Naive B cell (primary cell): ENCODE results near the gene FGF12. TPM values are rescaled to one million over a fixed set of nuclear protein-coding genes. Genes with fewer than 3 reads are reported as not detected.

ENCODE experiments used
- ATAC-seq, 2 donors: fragments of 150-1000 bp; cut with Tn5 transposase; 2 replicates each; pipeline ENCODE4 v1.10.0; 2021; ENCODE audit warnings: low read depth in 2 of 2, mild to moderate bottlenecking in 2 of 2, moderate library complexity in 2 of 2
- DNase-seq: peaks from one replicate; pipeline ENCODE4 v3.0.0; 2022
- H3K27ac Mint-ChIP-seq, 6 donors: one replicate each; pipeline ENCODE4 v1.8.0; 2020 to 2022; ENCODE audit warnings: mild to moderate bottlenecking in 6 of 6, mixed read lengths in 6 of 6, moderate library complexity in 5 of 6, inconsistent platforms in 2 of 6
- H3K27me3 Mint-ChIP-seq, 3 donors: one replicate each; pipeline ENCODE4 v1.8.0; 2021 to 2022; ENCODE audit warnings: mixed read lengths in 3 of 3, mild to moderate bottlenecking in 1 of 3
- H3K36me3 Mint-ChIP-seq, 2 donors: one replicate each; pipeline ENCODE4 v1.8.0; 2020 to 2022; ENCODE audit warnings: mixed read lengths in 2 of 2, inconsistent platforms in 1 of 2, mild to moderate bottlenecking in 1 of 2
- H3K4me1 Mint-ChIP-seq, 3 donors: one replicate each; pipeline ENCODE4 v1.8.0; 2020 to 2022; ENCODE audit warnings: mixed read lengths in 3 of 3, inconsistent platforms in 1 of 3, mild to moderate bottlenecking in 1 of 3, moderate library complexity in 1 of 3
- H3K4me3 Mint-ChIP-seq, 8 donors: one replicate each; pipeline ENCODE4 v1.8.0; 2020 to 2022; ENCODE audit warnings: mild to moderate bottlenecking in 8 of 8, mixed read lengths in 8 of 8, moderate library complexity in 8 of 8, inconsistent platforms in 2 of 8
- H3K9me3 Mint-ChIP-seq, 7 donors: one replicate each; pipeline ENCODE4 v1.8.0; 2020 to 2022; ENCODE audit warnings: mixed read lengths in 7 of 7, mild to moderate bottlenecking in 5 of 7, inconsistent platforms in 2 of 7, moderate library complexity in 1 of 7
- polyA plus RNA-seq, 6 donors: library from polyadenylated mRNA; unstranded; fragments of 300-500 nt; fragmentation: Illumina TruSeq; gene quantifications; one replicate each; pipeline ENCODE4 v1.2.3, GENCODE V29; 2021; ENCODE audit warnings: low read depth in 6 of 6

Gene FGF12
- polyA plus RNA-seq, 6 donors from 2014 or later, result not detected

- H3K36me3 Mint-ChIP-seq, result no peaks in the 10 kb centered on the region
- peaks cover 0 to 2% (median 0%) of the 10 kb centered on the region in 7 donors for H3K9me3 Mint-ChIP-seq
- DNase-seq (no peak), ATAC-seq (no peak)
- H3K4me3 Mint-ChIP-seq, result no peak overlapping the region
- no peaks in the 10 kb centered on the region for H3K4me1 Mint-ChIP-seq
- H3K27ac Mint-ChIP-seq, result no peak overlapping the region
- peaks cover 8 to 30% (median 11%) of the 10 kb centered on the region in 3 donors for H3K27me3 Mint-ChIP-seq
Measured at GRCh38 chr3:192433704-192434103, 293.6 kb downstream of the FGF12 start.

DNA sequence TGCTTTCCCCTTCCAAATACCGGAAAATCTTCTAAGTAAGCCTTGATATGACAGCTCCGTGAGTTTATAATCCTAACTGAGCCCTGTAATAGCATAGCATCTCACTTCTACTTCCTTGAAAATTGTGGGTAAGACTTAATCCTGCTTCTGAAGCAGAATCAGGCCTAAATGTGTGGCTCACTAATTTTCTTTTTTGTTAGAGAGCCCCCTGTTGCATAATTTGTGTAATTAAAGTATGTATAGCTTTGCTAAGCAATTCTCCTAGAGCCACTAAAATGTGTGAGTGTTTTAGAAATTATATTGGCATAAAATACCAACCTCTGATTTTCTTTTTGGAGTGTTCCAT lies 304.4 kb downstream of the FGF12 start:
- DNase-seq, result no peak
- no peak overlapping the region for H3K4me3 Mint-ChIP-seq
- no peak overlapping the region for H3K27ac Mint-ChIP-seq
- peaks cover 13 to 23% (median 17%) of the 10 kb centered on the region in 3 donors for H3K27me3 Mint-ChIP-seq
- ATAC-seq, result no peak
- H3K9me3 Mint-ChIP-seq, result peaks cover 0 to 8% (median 0%) of the 10 kb centered on the region in 7 donors
- H3K4me1 Mint-ChIP-seq, result no peaks in the 10 kb centered on the region
- no peaks in the 10 kb centered on the region for H3K36me3 Mint-ChIP-seq

DNA sequence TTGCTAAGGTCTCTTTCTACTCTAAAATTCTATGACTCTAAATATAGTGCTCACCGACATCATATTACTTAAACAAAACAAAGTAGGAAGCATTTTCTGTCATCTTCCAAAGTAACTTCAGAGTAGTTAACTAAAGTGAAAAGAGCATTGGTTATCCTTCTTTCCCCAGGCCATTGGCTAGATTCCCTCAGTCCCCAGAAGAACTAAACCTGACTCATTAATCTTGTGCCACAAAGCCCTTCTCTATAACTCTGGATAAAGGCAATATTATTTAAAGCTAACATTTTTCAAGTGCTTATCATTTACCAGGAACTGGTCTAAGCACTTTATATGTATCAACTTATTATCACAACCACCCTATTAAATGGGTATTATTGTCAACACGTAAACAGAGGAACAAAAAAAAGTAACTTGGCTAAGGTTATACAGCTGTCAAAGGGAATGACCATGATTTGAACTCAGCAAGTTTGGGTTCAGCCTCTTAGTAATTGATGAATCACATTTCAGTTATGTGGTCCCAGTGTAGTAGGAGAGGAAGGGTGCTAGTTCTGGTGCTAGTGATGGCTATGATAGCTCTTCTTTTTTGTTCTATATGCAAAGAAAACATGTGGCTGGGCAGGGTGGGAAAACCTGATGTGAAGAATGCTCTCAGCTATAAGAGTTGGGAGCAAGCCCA lies 304.9 kb downstream of the FGF12 start:
- no peak overlapping the region for H3K4me3 Mint-ChIP-seq
- H3K27me3 Mint-ChIP-seq, result peaks cover 8 to 23% (median 15%) of the 10 kb centered on the region in 3 donors
- peaks cover 0 to 8% (median 0%) of the 10 kb centered on the region in 7 donors for H3K9me3 Mint-ChIP-seq
- ATAC-seq, result no peak
- H3K36me3 Mint-ChIP-seq, result no peaks in the 10 kb centered on the region
- H3K4me1 Mint-ChIP-seq, result no peaks in the 10 kb centered on the region
- no peak overlapping the region for H3K27ac Mint-ChIP-seq
- no peak for DNase-seq

GRCh38 chr3:192419312-192419711 lies 308.0 kb downstream of the FGF12 start:
- DNase-seq (no peak), ATAC-seq (no peak)
- H3K27me3 Mint-ChIP-seq, result peaks cover 13 to 32% (median 26%) of the 10 kb centered on the region in 3 donors
- peaks cover 0 to 8% (median 0%) of the 10 kb centered on the region in 7 donors for H3K9me3 Mint-ChIP-seq
- H3K4me1 Mint-ChIP-seq, result no peaks in the 10 kb centered on the region
- H3K36me3 Mint-ChIP-seq, result no peaks in the 10 kb centered on the region
- no peak overlapping the region for H3K27ac Mint-ChIP-seq
- H3K4me3 Mint-ChIP-seq, result no peak overlapping the region

DNA sequence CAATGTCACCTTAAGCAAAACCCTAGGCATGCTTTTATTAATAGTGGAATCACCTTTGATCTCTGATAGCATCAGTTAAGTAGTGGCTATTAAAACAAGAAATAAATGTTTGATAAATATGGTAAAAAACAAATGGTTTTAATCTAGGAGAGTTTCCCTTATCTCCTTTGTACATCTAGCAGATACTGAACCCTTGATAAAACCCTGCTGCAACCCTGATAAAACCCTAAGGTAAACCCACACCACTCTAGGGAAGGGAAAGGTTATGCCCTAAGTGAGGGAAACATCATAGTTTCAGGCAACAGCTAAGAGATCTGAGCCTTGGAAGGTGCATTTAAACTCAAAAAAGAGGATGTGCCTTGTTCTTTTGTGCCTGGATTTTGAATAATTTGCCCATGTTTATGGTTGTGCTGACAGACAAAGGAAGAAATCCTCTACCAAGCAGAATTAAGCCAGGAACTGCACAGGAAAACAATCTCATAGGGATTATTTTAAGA lies 309.7 kb downstream of the FGF12 start:
- ATAC-seq (no peak), DNase-seq (no peak)
- Mint-ChIP-seq H3K4me1 (no peaks in the 10 kb centered on the region), H3K27ac (no peak overlapping the region), H3K36me3 (no peaks in the 10 kb centered on the region), H3K27me3 (peaks cover 22 to 33% (median 31%) of the 10 kb centered on the region in 3 donors), H3K4me3 (no peak overlapping the region), H3K9me3 (peaks cover 0 to 8% (median 0%) of the 10 kb centered on the region in 7 donors)

GRCh38 chr3:192417017-192417416 lies 310.3 kb downstream of the FGF12 start:
- H3K9me3 Mint-ChIP-seq, result peaks cover 0 to 8% (median 0%) of the 10 kb centered on the region in 7 donors
- H3K27me3 Mint-ChIP-seq, result peaks cover 27 to 37% (median 30%) of the 10 kb centered on the region in 3 donors
- H3K4me1 Mint-ChIP-seq, result no peaks in the 10 kb centered on the region
- H3K27ac Mint-ChIP-seq, result no peak overlapping the region
- ATAC-seq (no peak), DNase-seq (no peak)
- H3K36me3 Mint-ChIP-seq, result no peaks in the 10 kb centered on the region
- no peak overlapping the region for H3K4me3 Mint-ChIP-seq

GRCh38 chr3:192413461-192413860 lies 313.9 kb downstream of the FGF12 start:
- peaks cover 0 to 9% (median 3%) of the 10 kb centered on the region in 3 donors for H3K4me1 Mint-ChIP-seq
- H3K36me3 Mint-ChIP-seq, result no peaks in the 10 kb centered on the region
- ATAC-seq, result no peak
- no peak overlapping the region for H3K27ac Mint-ChIP-seq
- peaks cover 0 to 1% (median 0%) of the 10 kb centered on the region in 7 donors for H3K9me3 Mint-ChIP-seq
- peaks cover 38 to 53% (median 46%) of the 10 kb centered on the region in 3 donors for H3K27me3 Mint-ChIP-seq
- no peak overlapping the region for H3K4me3 Mint-ChIP-seq
- DNase-seq, result no peak

DNA sequence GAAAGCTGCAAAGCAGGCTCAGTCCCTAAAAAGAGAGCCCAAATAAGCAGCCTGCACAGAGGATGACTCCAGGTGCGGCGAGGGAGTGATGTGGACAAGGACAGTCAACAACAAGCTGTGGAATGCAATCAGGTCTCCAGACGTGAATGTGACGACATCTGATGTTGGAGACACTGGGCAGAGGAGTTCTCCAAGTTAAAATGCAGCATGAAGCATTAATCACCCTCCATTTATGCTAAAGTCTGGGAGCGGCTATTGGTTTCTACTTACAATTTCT lies 316.7 kb downstream of the FGF12 start:
- H3K9me3 Mint-ChIP-seq, result peaks cover 0 to 5% (median 0%) of the 10 kb centered on the region in 7 donors
- H3K36me3 Mint-ChIP-seq, result peaks cover 0 to 10% of the 10 kb centered on the region in 2 donors
- H3K4me3 Mint-ChIP-seq, result peak overlapping the region in 1 of 8 donors; percentile 75
- H3K27me3 Mint-ChIP-seq, result peaks cover 50 to 72% (median 71%) of the 10 kb centered on the region in 3 donors
- no peak overlapping the region for H3K27ac Mint-ChIP-seq
- no peak for ATAC-seq
- no peak for DNase-seq
- H3K4me1 Mint-ChIP-seq, result peaks cover 0 to 16% (median 10%) of the 10 kb centered on the region in 3 donors

GRCh38 chr3:192409838-192410683 lies 317.3 kb downstream of the FGF12 start:
- ATAC-seq (no peak), DNase-seq (no peak)
- Mint-ChIP-seq H3K36me3 (peaks cover 0 to 10% of the 10 kb centered on the region in 2 donors), H3K27ac (no peak overlapping the region), H3K27me3 (peaks cover 52 to 77% (median 74%) of the 10 kb centered on the region in 3 donors), H3K4me1 (peaks cover 0 to 16% (median 10%) of the 10 kb centered on the region in 3 donors), H3K4me3 (peak overlapping the region in 2 of 8 donors; percentile 3 to 75), H3K9me3 (peaks cover 0 to 5% (median 0%) of the 10 kb centered on the region in 7 donors)

- peak overlapping the region in 2 of 8 donors; percentile 12 to 20 for H3K4me3 Mint-ChIP-seq
- DNase-seq (no peak), ATAC-seq (no peak)
- H3K36me3 Mint-ChIP-seq, result peaks cover 0 to 10% of the 10 kb centered on the region in 2 donors
- H3K27me3 Mint-ChIP-seq, result peaks cover 50 to 75% (median 71%) of the 10 kb centered on the region in 3 donors
- no peak overlapping the region for H3K27ac Mint-ChIP-seq
- H3K9me3 Mint-ChIP-seq, result peaks cover 0 to 5% (median 0%) of the 10 kb centered on the region in 7 donors
- H3K4me1 Mint-ChIP-seq, result peaks cover 0 to 16% (median 10%) of the 10 kb centered on the region in 3 donors
Measured at GRCh38 chr3:192409201-192409837, 318.0 kb downstream of the FGF12 start.

DNA sequence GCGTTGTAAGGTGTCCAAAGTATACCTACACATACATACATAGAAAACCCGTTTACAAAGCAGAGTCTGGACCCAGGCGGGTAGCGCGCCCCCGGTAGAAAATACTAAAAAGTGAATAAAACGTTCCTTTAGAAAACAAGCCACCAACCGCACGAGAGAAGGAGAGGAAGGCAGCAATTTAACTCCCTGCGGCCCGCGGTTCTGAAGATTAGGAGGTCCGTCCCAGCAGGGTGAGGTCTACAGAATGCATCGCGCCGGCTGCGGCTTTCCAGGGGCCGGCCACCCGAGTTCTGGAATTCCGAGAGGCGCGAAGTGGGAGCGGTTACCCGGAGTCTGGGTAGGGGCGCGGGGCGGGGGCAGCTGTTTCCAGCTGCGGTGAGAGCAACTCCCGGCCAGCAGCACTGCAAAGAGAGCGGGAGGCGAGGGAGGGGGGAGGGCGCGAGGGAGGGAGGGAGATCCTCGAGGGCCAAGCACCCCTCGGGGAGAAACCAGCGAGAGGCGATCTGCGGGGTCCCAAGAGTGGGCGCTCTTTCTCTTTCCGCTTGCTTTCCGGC lies 318.6 kb downstream of the FGF12 start:
- Mint-ChIP-seq H3K4me1 (peaks cover 0 to 16% (median 10%) of the 10 kb centered on the region in 3 donors), H3K27ac (peak overlapping the region in 1 of 6 donors; percentile 23), H3K4me3 (peak overlapping the region in 5 of 8 donors; percentile 21 to 87 (median 40)), H3K9me3 (peaks cover 0 to 5% (median 0%) of the 10 kb centered on the region in 7 donors), H3K27me3 (peaks cover 50 to 72% (median 71%) of the 10 kb centered on the region in 3 donors), H3K36me3 (peaks cover 0 to 10% of the 10 kb centered on the region in 2 donors)
- ATAC-seq, result no peak
- no peak for DNase-seq

DNA sequence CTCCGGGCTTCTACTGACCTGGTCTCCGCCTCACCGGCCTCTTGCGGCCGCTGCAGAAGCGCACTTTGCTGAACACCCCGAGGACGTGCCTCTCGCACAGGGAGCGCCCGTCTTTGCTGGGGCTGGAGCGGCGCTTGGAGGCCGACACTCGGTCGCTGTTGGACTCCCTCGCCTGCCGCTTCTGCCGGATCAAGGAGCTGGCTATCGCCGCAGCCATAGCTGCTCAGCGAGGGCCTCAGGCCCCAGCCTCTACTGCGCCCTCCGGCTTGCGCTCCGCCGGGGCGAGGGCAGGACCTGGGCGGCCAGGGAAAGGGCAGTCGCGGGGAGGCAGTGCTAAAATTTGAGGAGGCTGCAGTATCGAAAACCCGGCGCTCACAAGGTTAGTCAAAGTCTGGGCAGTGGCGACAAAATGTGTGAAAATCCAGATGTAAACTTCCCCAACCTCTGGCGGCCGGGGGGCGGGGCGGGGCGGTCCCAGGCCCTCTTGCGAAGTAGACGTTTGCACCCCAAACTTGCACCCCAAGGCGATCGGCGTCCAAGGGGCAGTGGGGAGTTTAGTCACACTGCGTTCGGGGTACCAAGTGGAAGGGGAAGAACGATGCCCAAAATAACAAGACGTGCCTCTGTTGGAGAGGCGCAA lies 319.2 kb downstream of the FGF12 start:
- Mint-ChIP-seq H3K4me3 (peak overlapping the region in 4 of 8 donors; percentile 21 to 87 (median 48)), H3K4me1 (peaks cover 0 to 16% (median 10%) of the 10 kb centered on the region in 3 donors), H3K9me3 (peaks cover 0 to 5% (median 0%) of the 10 kb centered on the region in 7 donors), H3K27me3 (peaks cover 49 to 68% (median 67%) of the 10 kb centered on the region in 3 donors), H3K36me3 (peaks cover 0 to 10% of the 10 kb centered on the region in 2 donors), H3K27ac (peak overlapping the region in 1 of 6 donors; percentile 23)
- ATAC-seq (no peak), DNase-seq (no peak)
